H1 (cell line): ENCODE measurements around the gene MRGPRX1. TPM values are rescaled to one million over a fixed set of nuclear protein-coding genes. Genes with fewer than 3 reads are reported as not detected.

Experiments used
- CHD1 ChIP-seq: IDR thresholded peaks from 2 replicates; pipeline ENCODE4 v1.6.1; 2012; ENCODE audit warnings: low read depth, low read length, improper control_type of control experiment
- CHD7 ChIP-seq: fragments of 300-600 bp; sonication (generic); IDR thresholded peaks from 2 replicates; pipeline ENCODE4 v1.7.1; 2012; ENCODE audit warnings: low read length, moderate library complexity, mild to moderate bottlenecking, inconsistent platforms; ENCODE audit not compliant: insufficient replicate concordance
- TCF12 ChIP-seq: IDR thresholded peaks from 2 replicates; pipeline ENCODE4 v1.6.1; 2011; ENCODE audit warnings: low read depth, mild to moderate bottlenecking, low read length
- USF2 ChIP-seq: IDR thresholded peaks from 2 replicates; pipeline ENCODE4 v1.6.1; 2011; ENCODE audit warnings: low read length, improper control_type of control experiment
- ZNF274 ChIP-seq: IDR thresholded peaks from 2 replicates; pipeline ENCODE4 v1.7.0; 2012; ENCODE audit warnings: low read length, borderline replicate concordance; ENCODE audit errors: extremely low read depth
- polyA plus RNA-seq, 7 experiments: library from polyadenylated mRNA; depleted of rRNA in 3 of 7; stranded (reverse) in 5 of 7; unstranded in 2 of 7; fragments of >200 nt in 5 of 7; fragments of 200-250 nt in 2 of 7; gene quantifications; 1 replicate in 5 of 7; 2 replicates in 1 of 7; 4 replicates in 1 of 7; pipeline versions ENCODE4 v1.2.1 to v1.2.3, GENCODE V29; 2011 to 2013; ENCODE audit warnings: missing spikeins in 2 of 7, mixed read lengths in 2 of 7
- total RNA-seq: library from RNA; stranded (reverse); fragmentation: NEBNext Ultra II Directional; extraction: Animal tissue kit (Norgen Biotek cat#: 25700); gene quantifications from 2 replicates; pipeline ENCODE4 v1.2.1, GENCODE V29; 2021

Gene MRGPRX1
- total and polyA plus RNA-seq, 2 of the 8 experiments (the other 6 are each of a cell fraction or from before 2014, with no cell fraction given) = not detected

GRCh38 chr11:18981897-18982296 lies 42.7 kb upstream of the MRGPRX1 start (continued):
- TF ChIP-seq USF2 (no peak), CHD7 (no peak), ZNF274 (no peak), CHD1 (no peak), TCF12 (no peak)
